GM23338 (cell line): ENCODE measurements around the gene FBP1. TPM values are rescaled to one million over a fixed set of nuclear protein-coding genes. Genes with fewer than 3 reads are reported as not detected.

ENCODE experiments used
- ATAC-seq: fragments of 200-7000 bp; cut with Tn5 transposase; 3 replicates; pipeline ENCODE4 v1.9.1; 2020
- DNase-seq: peaks from one replicate; pipeline ENCODE4 v3.0.0-alpha.2; 2015; ENCODE audit warnings: low spot score
- H2AFZ ChIP-seq: fragments of 200-600 bp; sonication (generic); 2 replicates; pipeline ENCODE4 v1.8.0; 2016; ENCODE audit warnings: antibody characterized with exemption, mild to moderate bottlenecking, moderate library complexity
- H3F3A ChIP-seq: fragments of 200-600 bp; sonication (generic); replicated peaks from 2 replicates; pipeline ENCODE4 v1.8.0; 2017; ENCODE audit warnings: antibody characterized with exemption, mixed run types, low read depth
- H3K27ac ChIP-seq: fragments of 200-600 bp; sonication (generic); 2 replicates; pipeline ENCODE4 v1.6.1; 2016; ENCODE audit warnings: low read depth
- H3K27me3 ChIP-seq: fragments of 200-600 bp; sonication (generic); 2 replicates; pipeline ENCODE4 v1.8.0; 2016; ENCODE audit warnings: mild to moderate bottlenecking, mixed run types, moderate library complexity; ENCODE audit not compliant: insufficient read depth
- H3K36me3 ChIP-seq: fragments of 200-600 bp; sonication (generic); 2 replicates; pipeline ENCODE4 v1.8.0; 2016; ENCODE audit warnings: mild to moderate bottlenecking; ENCODE audit not compliant: insufficient read depth
- H3K4me1 ChIP-seq: fragments of 200-600 bp; sonication (generic); 2 replicates; pipeline ENCODE4 v1.8.0; 2016; ENCODE audit warnings: mild to moderate bottlenecking, moderate library complexity; ENCODE audit not compliant: insufficient read depth
- H3K4me2 ChIP-seq: fragments of 200-600 bp; sonication (generic); 2 replicates; pipeline ENCODE4 v1.7.1; 2017; ENCODE audit warnings: mixed run types
- H3K4me3 ChIP-seq: fragments of 200-600 bp; sonication (generic); 2 replicates; pipeline ENCODE4 v1.6.1; 2016; ENCODE audit warnings: mixed run types
- H3K79me2 ChIP-seq: fragments of 200-600 bp; sonication (generic); replicated peaks from 2 replicates; pipeline ENCODE4 v1.8.0; 2017; ENCODE audit warnings: mild to moderate bottlenecking; ENCODE audit not compliant: insufficient read depth
- H3K9me2 ChIP-seq: fragments of 200-600 bp; sonication (generic); 2 replicates; pipeline ENCODE4 v1.8.0; 2017; ENCODE audit not compliant: insufficient read depth
- H4K20me1 ChIP-seq: fragments of 200-600 bp; sonication (generic); replicated peaks from 2 replicates; pipeline ENCODE4 v1.8.0; 2017; ENCODE audit warnings: mild to moderate bottlenecking; ENCODE audit not compliant: insufficient read depth
- H3K27ac Mint-ChIP-seq: 2 replicates; pipeline ENCODE4 v1.8.0; 2020; ENCODE audit warnings: inconsistent platforms, mild to moderate bottlenecking, moderate library complexity, mixed read lengths
- H3K27me3 Mint-ChIP-seq: 3 replicates; pipeline ENCODE4 v1.8.0; 2022; ENCODE audit warnings: low read depth, mild to moderate bottlenecking, moderate library complexity, mixed read lengths, inconsistent platforms; ENCODE audit not compliant: insufficient read depth, poor library complexity
- H3K36me3 Mint-ChIP-seq: 3 replicates; pipeline ENCODE4 v1.8.0; 2021; ENCODE audit warnings: low read depth, mild to moderate bottlenecking, inconsistent platforms, moderate library complexity, mixed read lengths
- H3K4me1 Mint-ChIP-seq: 3 replicates; pipeline ENCODE4 v1.8.0; 2020; ENCODE audit warnings: mild to moderate bottlenecking, inconsistent platforms, mixed read lengths
- H3K4me3 Mint-ChIP-seq: 3 replicates; pipeline ENCODE4 v1.8.0; 2021; ENCODE audit warnings: moderate library complexity, mild to moderate bottlenecking, inconsistent platforms, mixed read lengths
- H3K9me3 Mint-ChIP-seq: 3 replicates; pipeline ENCODE4 v1.8.0; 2020; ENCODE audit warnings: moderate library complexity, mild to moderate bottlenecking, inconsistent platforms, mixed read lengths
- CREB1 ChIP-seq: fragments of 250-450 bp; sonication (Bioruptor Pico); IDR thresholded peaks from 2 replicates; pipeline ENCODE4 v1.5.0; 2020; ENCODE audit warnings: low read depth, mild to moderate bottlenecking, moderate library complexity
- CTCF ChIP-seq, 2 experiments: fragments of 200-600 bp in 1 of 2; sonication (generic) in 1 of 2; conservative IDR thresholded peaks; 2 replicates each; pipeline versions ENCODE4 v1.5.1 to v1.6.1; 2016 to 2017; ENCODE audit warnings: antibody characterized with exemption in 2 of 2, low read depth in 2 of 2, mild to moderate bottlenecking in 2 of 2, moderate library complexity in 1 of 2
- EZH2 ChIP-seq: fragments of 200-600 bp; sonication (generic); IDR thresholded peaks from one replicate; pipeline ENCODE4 v1.8.0; 2017; ENCODE audit warnings: antibody characterized with exemption, mild to moderate bottlenecking, low read depth; ENCODE audit not compliant: unreplicated experiment
- EZH2phosphoT487 ChIP-seq: fragments of 200-600 bp; sonication (generic); IDR thresholded peaks from one replicate; pipeline ENCODE4 v1.8.1; 2018; ENCODE audit warnings: antibody characterized with exemption; ENCODE audit not compliant: unreplicated experiment
- JUNB ChIP-seq: IDR thresholded peaks from one replicate; pipeline ENCODE4 v1.6.1; 2016; ENCODE audit warnings: antibody characterized with exemption; ENCODE audit not compliant: unreplicated experiment
- NANOG ChIP-seq: IDR thresholded peaks from 2 replicates; pipeline ENCODE4 v1.6.1; 2016; ENCODE audit warnings: antibody characterized with exemption, borderline replicate concordance
- POLR2AphosphoS5 ChIP-seq: IDR thresholded peaks from 2 replicates; pipeline ENCODE4 v1.6.1; 2016; ENCODE audit warnings: antibody characterized with exemption, low read depth
- STAT1 ChIP-seq: IDR thresholded peaks from one replicate; pipeline ENCODE4 v1.6.1; 2016; ENCODE audit warnings: antibody characterized with exemption; ENCODE audit not compliant: unreplicated experiment
- ZNF114 ChIP-seq: fragments of 250-450 bp; sonication (Bioruptor Pico); IDR thresholded peaks from 2 replicates; pipeline ENCODE4 v1.5.0; 2020; ENCODE audit warnings: mild to moderate bottlenecking, moderate library complexity
- ZNF331 ChIP-seq: fragments of 250-450 bp; sonication (Bioruptor Pico); IDR thresholded peaks from 2 replicates; pipeline ENCODE4 v1.5.0; 2020; ENCODE audit warnings: low read depth, mild to moderate bottlenecking, moderate library complexity
- polyA plus RNA-seq: library from polyadenylated mRNA; unstranded; fragments of >200 nt; fragmentation: Nextera tagmentation; extraction: Ambion mirVana; gene quantifications from 2 replicates; pipeline ENCODE4 v1.2.1, GENCODE V29; 2016
- total RNA-seq: library from RNA; depleted of rRNA; stranded (reverse); fragments of >200 nt; shearing (Covaris generic); gene quantifications from 2 replicates; pipeline ENCODE4 v1.2.3, GENCODE V29; 2014
- TF ChIP-seq, protein P1 (sequence below): IDR thresholded peaks from 2 replicates; pipeline ENCODE4 v1.6.1; 2016; ENCODE audit warnings: antibody characterized with exemption
- TF ChIP-seq, protein P2 (sequence below): IDR thresholded peaks from one replicate; pipeline ENCODE4 v1.6.1; 2018; ENCODE audit warnings: antibody characterized with exemption; ENCODE audit not compliant: unreplicated experiment
- TF ChIP-seq, protein P3 (sequence below): fragments of 250-450 bp; sonication (Bioruptor Pico); IDR thresholded peaks from 2 replicates; pipeline ENCODE4 v1.5.0; 2020; ENCODE audit warnings: mild to moderate bottlenecking, moderate library complexity

Gene FBP1
- total and polyA plus RNA-seq, 2 experiments from 2014 or later, result 3.0 to 3.3 TPM

DNA sequence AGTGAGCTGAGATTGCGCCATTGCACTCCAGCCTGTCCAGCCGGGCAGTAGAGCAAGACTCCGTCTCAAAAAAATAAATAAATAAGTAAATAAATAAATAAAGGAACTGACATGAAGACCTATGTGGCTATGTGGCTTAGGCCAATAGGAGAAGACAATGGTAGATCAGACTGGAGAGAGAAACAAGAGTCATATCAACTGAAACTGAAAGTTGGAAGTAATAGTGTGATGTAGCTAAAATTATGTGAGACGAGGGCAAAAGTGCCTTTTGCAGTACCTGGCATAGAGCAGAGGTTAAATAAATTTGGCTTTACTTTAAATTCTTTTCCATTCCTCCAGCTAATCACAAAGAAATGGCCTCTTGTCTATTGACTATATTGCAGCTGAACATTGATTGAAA, 53.0 kb downstream of the FBP1 start:
- DNase-seq (no peak), ATAC-seq (no peak)
- Mint-ChIP-seq H3K4me3 (no peak overlapping the region), H3K36me3 (no peaks in the 10 kb centered on the region), H3K27me3 (peaks cover 9% of the 10 kb centered on the region), H3K4me1 (peaks cover 4% of the 10 kb centered on the region; the same call in 2 of the 3 replicates), H3K9me3 (no peaks in the 10 kb centered on the region), H3K27ac (no peak overlapping the region)
- no peak overlapping the region for H2AFZ ChIP-seq
- H3K79me2 ChIP-seq, result no peaks in the 10 kb centered on the region
- no peaks in the 10 kb centered on the region for H3K9me2 ChIP-seq
- H3F3A ChIP-seq, result no peaks in the 10 kb centered on the region
- no peak overlapping the region for H3K27ac ChIP-seq
- TF ChIP-seq EZH2phosphoT487 (no peak), NANOG (no peak), ZNF114 (CRISPR knock-in tag) (no peak), STAT1 (no peak), JUNB (no peak), EZH2 (no peak), POLR2AphosphoS5 (no peak), CREB1 (CRISPR knock-in tag) (no peak), ZNF331 (CRISPR knock-in tag) (no peak), CTCF (conservative IDR thresholded peaks at IDR 0.05; ENCODE audit: low read depth in 2 of 2) (no peak)
- TF ChIP-seq, protein P1, sequence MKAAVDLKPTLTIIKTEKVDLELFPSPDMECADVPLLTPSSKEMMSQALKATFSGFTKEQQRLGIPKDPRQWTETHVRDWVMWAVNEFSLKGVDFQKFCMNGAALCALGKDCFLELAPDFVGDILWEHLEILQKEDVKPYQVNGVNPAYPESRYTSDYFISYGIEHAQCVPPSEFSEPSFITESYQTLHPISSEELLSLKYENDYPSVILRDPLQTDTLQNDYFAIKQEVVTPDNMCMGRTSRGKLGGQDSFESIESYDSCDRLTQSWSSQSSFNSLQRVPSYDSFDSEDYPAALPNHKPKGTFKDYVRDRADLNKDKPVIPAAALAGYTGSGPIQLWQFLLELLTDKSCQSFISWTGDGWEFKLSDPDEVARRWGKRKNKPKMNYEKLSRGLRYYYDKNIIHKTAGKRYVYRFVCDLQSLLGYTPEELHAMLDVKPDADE, result no peak
- TF ChIP-seq, protein P2, sequence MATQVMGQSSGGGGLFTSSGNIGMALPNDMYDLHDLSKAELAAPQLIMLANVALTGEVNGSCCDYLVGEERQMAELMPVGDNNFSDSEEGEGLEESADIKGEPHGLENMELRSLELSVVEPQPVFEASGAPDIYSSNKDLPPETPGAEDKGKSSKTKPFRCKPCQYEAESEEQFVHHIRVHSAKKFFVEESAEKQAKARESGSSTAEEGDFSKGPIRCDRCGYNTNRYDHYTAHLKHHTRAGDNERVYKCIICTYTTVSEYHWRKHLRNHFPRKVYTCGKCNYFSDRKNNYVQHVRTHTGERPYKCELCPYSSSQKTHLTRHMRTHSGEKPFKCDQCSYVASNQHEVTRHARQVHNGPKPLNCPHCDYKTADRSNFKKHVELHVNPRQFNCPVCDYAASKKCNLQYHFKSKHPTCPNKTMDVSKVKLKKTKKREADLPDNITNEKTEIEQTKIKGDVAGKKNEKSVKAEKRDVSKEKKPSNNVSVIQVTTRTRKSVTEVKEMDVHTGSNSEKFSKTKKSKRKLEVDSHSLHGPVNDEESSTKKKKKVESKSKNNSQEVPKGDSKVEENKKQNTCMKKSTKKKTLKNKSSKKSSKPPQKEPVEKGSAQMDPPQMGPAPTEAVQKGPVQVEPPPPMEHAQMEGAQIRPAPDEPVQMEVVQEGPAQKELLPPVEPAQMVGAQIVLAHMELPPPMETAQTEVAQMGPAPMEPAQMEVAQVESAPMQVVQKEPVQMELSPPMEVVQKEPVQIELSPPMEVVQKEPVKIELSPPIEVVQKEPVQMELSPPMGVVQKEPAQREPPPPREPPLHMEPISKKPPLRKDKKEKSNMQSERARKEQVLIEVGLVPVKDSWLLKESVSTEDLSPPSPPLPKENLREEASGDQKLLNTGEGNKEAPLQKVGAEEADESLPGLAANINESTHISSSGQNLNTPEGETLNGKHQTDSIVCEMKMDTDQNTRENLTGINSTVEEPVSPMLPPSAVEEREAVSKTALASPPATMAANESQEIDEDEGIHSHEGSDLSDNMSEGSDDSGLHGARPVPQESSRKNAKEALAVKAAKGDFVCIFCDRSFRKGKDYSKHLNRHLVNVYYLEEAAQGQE, result no peak
- TF ChIP-seq, protein P3, sequence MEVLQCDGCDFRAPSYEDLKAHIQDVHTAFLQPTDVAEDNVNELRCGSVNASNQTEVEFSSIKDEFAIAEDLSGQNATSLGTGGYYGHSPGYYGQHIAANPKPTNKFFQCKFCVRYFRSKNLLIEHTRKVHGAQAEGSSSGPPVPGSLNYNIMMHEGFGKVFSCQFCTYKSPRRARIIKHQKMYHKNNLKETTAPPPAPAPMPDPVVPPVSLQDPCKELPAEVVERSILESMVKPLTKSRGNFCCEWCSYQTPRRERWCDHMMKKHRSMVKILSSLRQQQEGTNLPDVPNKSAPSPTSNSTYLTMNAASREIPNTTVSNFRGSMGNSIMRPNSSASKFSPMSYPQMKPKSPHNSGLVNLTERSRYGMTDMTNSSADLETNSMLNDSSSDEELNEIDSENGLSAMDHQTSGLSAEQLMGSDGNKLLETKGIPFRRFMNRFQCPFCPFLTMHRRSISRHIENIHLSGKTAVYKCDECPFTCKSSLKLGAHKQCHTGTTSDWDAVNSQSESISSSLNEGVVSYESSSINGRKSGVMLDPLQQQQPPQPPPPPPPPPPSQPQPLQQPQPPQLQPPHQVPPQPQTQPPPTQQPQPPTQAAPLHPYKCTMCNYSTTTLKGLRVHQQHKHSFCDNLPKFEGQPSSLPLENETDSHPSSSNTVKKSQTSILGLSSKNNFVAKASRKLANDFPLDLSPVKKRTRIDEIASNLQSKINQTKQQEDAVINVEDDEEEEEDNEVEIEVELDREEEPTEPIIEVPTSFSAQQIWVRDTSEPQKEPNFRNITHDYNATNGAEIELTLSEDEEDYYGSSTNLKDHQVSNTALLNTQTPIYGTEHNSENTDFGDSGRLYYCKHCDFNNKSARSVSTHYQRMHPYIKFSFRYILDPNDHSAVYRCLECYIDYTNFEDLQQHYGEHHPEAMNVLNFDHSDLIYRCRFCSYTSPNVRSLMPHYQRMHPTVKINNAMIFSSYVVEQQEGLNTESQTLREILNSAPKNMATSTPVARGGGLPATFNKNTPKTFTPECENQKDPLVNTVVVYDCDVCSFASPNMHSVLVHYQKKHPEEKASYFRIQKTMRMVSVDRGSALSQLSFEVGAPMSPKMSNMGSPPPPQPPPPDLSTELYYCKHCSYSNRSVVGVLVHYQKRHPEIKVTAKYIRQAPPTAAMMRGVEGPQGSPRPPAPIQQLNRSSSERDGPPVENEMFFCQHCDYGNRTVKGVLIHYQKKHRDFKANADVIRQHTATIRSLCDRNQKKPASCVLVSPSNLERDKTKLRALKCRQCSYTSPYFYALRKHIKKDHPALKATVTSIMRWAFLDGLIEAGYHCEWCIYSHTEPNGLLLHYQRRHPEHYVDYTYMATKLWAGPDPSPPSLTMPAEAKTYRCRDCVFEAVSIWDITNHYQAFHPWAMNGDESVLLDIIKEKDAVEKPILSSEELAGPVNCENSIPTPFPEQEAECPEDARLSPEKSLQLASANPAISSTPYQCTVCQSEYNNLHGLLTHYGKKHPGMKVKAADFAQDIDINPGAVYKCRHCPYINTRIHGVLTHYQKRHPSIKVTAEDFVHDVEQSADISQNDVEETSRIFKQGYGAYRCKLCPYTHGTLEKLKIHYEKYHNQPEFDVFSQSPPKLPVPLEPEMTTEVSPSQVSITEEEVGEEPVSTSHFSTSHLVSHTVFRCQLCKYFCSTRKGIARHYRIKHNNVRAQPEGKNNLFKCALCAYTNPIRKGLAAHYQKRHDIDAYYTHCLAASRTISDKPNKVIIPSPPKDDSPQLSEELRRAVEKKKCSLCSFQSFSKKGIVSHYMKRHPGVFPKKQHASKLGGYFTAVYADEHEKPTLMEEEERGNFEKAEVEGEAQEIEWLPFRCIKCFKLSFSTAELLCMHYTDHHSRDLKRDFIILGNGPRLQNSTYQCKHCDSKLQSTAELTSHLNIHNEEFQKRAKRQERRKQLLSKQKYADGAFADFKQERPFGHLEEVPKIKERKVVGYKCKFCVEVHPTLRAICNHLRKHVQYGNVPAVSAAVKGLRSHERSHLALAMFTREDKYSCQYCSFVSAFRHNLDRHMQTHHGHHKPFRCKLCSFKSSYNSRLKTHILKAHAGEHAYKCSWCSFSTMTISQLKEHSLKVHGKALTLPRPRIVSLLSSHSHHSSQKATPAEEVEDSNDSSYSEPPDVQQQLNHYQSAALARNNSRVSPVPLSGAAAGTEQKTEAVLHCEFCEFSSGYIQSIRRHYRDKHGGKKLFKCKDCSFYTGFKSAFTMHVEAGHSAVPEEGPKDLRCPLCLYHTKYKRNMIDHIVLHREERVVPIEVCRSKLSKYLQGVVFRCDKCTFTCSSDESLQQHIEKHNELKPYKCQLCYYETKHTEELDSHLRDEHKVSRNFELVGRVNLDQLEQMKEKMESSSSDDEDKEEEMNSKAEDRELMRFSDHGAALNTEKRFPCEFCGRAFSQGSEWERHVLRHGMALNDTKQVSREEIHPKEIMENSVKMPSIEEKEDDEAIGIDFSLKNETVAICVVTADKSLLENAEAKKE, result no peak
- H3K27me3 ChIP-seq, result no peaks in the 10 kb centered on the region
- no peaks in the 10 kb centered on the region for H3K36me3 ChIP-seq
- H4K20me1 ChIP-seq, result no peaks in the 10 kb centered on the region
- H3K4me3 ChIP-seq, result no peak overlapping the region
- H3K4me2 ChIP-seq, result no peak overlapping the region
- H3K4me1 ChIP-seq, result no peaks in the 10 kb centered on the region
